ENCODE data around the gene KIFC1. TPM values are rescaled to one million over a fixed set of nuclear protein-coding genes. Genes with fewer than 3 reads are reported as not detected.
A peak's percentile ranks its signal among the peaks of the same experiment; 100 is the strongest.
"Not testable (repeated sequence)": the region's sequence is repeated elsewhere in the genome, so short reads cannot be mapped to it uniquely, and the experiment has no call there.

The KIFC1 gene
- total RNA-seq, 1 experiment from 2014 or later = 73.8 TPM

DNA sequence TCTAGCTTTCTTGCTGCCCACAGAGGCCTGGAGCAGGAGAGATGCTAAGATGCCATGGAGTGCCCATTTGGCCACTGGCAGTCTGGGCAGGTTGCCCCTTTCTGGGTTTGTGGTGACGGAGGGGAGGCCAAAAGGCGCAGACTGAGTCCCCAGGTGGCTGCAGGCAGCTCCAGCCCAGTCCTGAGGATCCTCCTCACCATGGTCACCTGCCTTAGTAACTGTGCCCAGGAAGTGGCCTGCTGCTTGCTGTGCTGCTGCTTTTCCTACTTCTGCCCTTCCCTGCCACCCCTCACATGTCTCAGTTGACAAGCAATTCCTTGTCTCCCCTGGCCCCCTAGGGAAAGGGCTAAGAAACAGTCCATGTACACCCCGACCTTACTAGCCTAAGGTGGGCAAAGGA, 35.3 kb upstream of the KIFC1 start:
- Mint-ChIP-seq H3K27ac (no peak overlapping the region), H3K9me3 (no peaks in the 10 kb centered on the region; a peak in 1 of 5 replicates), H3K4me1 (peaks cover 29 to 37% of the 10 kb centered on the region in 2 experiments), H3K27me3 (ENCODE audit: low read depth) (peaks cover 2% of the 10 kb centered on the region; the same call in 1 of the 2 replicates), H3K36me3 (ENCODE audit: insufficient read depth in 1 of 3, low read depth in 3 of 3) (no peaks in the 10 kb centered on the region), H3K4me3 (no peak overlapping the region)
- no peaks in the 10 kb centered on the region; the same call in 1 of the 2 replicates for H3K4me1 ChIP-seq (ENCODE audit: insufficient read depth, low read length)
- no peak overlapping the region for H2BK20ac ChIP-seq (ENCODE audit: low read depth, low read length, poor library complexity, severe bottlenecking)
- no peak overlapping the region for H4K8ac ChIP-seq (replicated peaks; ENCODE audit: insufficient read length, low read depth, low read length)
- no peak overlapping the region for H3K27ac ChIP-seq (ENCODE audit: insufficient read length, low read depth, low read length)
- no peak overlapping the region for H3K14ac ChIP-seq (ENCODE audit: insufficient read depth, low read length)
- H2BK120ac ChIP-seq (ENCODE audit: low read depth, low read length, poor library complexity, severe bottlenecking) = no peak overlapping the region
- no peak overlapping the region for H2AK5ac ChIP-seq (ENCODE audit: insufficient read length, low read length)
- H3K23me2 ChIP-seq (ENCODE audit: insufficient read length, low read depth, low read length, poor library complexity, severe bottlenecking) = no peaks in the 10 kb centered on the region
- no peak for DNase-seq
- H3K79me1 ChIP-seq (ENCODE audit: insufficient read depth, low read depth, low read length, poor library complexity, severe bottlenecking) = no peaks in the 10 kb centered on the region
- H3K9ac ChIP-seq (ENCODE audit: extremely low read depth, insufficient read length, low read length) = no peak overlapping the region
- no peak overlapping the region for H3T11ph ChIP-seq (ENCODE audit: low read length)
- WGBS (ENCODE audit: extremely low coverage, insufficient read length, low lambda C conversion rate) = no CpG with 5 or more reads among the region's 3 CpGs
- no peak overlapping the region for H4K5ac ChIP-seq (ENCODE audit: insufficient read length, low read depth, low read length)
- no peak overlapping the region for H3K4ac ChIP-seq (ENCODE audit: low read depth, low read length)
- no peak overlapping the region for H2BK12ac ChIP-seq (ENCODE audit: insufficient read length, low read depth, low read length)
- TF ChIP-seq, protein P1, sequence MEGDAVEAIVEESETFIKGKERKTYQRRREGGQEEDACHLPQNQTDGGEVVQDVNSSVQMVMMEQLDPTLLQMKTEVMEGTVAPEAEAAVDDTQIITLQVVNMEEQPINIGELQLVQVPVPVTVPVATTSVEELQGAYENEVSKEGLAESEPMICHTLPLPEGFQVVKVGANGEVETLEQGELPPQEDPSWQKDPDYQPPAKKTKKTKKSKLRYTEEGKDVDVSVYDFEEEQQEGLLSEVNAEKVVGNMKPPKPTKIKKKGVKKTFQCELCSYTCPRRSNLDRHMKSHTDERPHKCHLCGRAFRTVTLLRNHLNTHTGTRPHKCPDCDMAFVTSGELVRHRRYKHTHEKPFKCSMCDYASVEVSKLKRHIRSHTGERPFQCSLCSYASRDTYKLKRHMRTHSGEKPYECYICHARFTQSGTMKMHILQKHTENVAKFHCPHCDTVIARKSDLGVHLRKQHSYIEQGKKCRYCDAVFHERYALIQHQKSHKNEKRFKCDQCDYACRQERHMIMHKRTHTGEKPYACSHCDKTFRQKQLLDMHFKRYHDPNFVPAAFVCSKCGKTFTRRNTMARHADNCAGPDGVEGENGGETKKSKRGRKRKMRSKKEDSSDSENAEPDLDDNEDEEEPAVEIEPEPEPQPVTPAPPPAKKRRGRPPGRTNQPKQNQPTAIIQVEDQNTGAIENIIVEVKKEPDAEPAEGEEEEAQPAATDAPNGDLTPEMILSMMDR (conservative IDR thresholded peaks at IDR 0.05) = no peak
- no peak overlapping the region for H3K23ac ChIP-seq (ENCODE audit: insufficient read length, low read depth, low read length)
- H3K79me2 ChIP-seq (ENCODE audit: insufficient read depth, low read length) = no peaks in the 10 kb centered on the region
- H3K9me3 ChIP-seq (ENCODE audit: control insufficient read depth, low read depth, low read length) = no peaks in the 10 kb centered on the region
- H2BK15ac ChIP-seq (ENCODE audit: low read depth, low read length) = no peak overlapping the region
- no peak overlapping the region for H3K4me2 ChIP-seq (ENCODE audit: insufficient read depth, insufficient read length, low read length)
- no peaks in the 10 kb centered on the region for H3K27me3 ChIP-seq (ENCODE audit: insufficient read depth, low read length)
- H2AFZ ChIP-seq (ENCODE audit: low read length) = no peak overlapping the region
- no peak overlapping the region for H2BK5ac ChIP-seq (ENCODE audit: insufficient read length, low read length)
- no peak overlapping the region for H3K18ac ChIP-seq (ENCODE audit: insufficient read length, low read depth, low read length)
- no peaks in the 10 kb centered on the region for H4K20me1 ChIP-seq (ENCODE audit: control insufficient read depth, insufficient read depth, insufficient read length)
- no peak overlapping the region for H3K56ac ChIP-seq (ENCODE audit: insufficient read length, low read depth, low read length)
- H4K91ac ChIP-seq (ENCODE audit: insufficient read length, low read depth, low read length) = no peak overlapping the region

DNA sequence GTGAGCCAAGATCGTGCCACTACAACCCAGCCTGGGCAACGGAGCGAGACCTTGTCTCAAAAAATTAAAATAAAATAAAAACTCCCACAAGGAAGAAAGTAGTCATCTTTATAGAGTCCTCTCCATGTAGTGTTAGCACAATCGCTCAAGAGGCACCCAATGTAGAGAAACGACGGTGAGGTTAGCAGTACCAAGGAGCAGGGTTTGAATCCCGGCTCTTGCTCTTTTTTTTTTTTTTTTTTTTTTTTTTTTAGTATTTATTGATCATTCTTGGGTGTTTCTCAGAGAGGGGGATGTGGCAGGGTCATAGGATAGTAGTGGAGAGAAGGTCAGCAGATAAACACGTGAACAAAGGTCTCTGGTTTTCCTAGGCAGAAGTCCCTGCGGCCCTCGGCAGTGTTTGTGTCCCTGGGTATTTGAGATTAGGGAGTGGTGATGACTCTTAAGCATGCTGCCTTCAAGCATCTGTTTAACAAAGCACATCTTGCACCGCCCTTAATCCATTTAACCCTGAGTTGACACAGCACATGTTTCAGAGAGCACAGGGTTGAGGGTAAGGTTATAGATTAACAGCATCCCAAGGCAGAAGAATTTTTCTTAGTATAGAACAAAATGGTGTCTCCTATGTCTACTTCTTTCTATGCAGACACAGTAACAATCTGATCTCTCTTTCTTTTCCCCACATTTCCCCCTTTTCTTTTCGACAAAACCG, 34.3 kb upstream of the KIFC1 start:
- H4K20me1 ChIP-seq (ENCODE audit: control insufficient read depth, insufficient read depth, insufficient read length); H3K27me3 Mint-ChIP-seq (ENCODE audit: low read depth); H2AFZ ChIP-seq (ENCODE audit: low read length); H3T11ph ChIP-seq (ENCODE audit: low read length); H3K4me3 Mint-ChIP-seq; H3K23me2 ChIP-seq (ENCODE audit: insufficient read length, low read depth, low read length, poor library complexity, severe bottlenecking); H2BK120ac ChIP-seq (ENCODE audit: low read depth, low read length, poor library complexity, severe bottlenecking); H3K9me3 Mint-ChIP-seq; H3K9ac ChIP-seq (ENCODE audit: extremely low read depth, insufficient read length, low read length); H2BK12ac ChIP-seq (ENCODE audit: insufficient read length, low read depth, low read length); H3K79me1 ChIP-seq (ENCODE audit: insufficient read depth, low read depth, low read length, poor library complexity, severe bottlenecking); H3K4ac ChIP-seq (ENCODE audit: low read depth, low read length); H3K9me3 ChIP-seq (ENCODE audit: control insufficient read depth, low read depth, low read length); H2BK5ac ChIP-seq (ENCODE audit: insufficient read length, low read length); H4K8ac ChIP-seq (replicated peaks; ENCODE audit: insufficient read length, low read depth, low read length); DNase-seq; H4K91ac ChIP-seq (ENCODE audit: insufficient read length, low read depth, low read length); H3K4me1 ChIP-seq (ENCODE audit: insufficient read depth, low read length); H3K23ac ChIP-seq (ENCODE audit: insufficient read length, low read depth, low read length); H3K18ac ChIP-seq (ENCODE audit: insufficient read length, low read depth, low read length); H3K56ac ChIP-seq (ENCODE audit: insufficient read length, low read depth, low read length); H3K27ac ChIP-seq (ENCODE audit: insufficient read length, low read depth, low read length); H2BK20ac ChIP-seq (ENCODE audit: low read depth, low read length, poor library complexity, severe bottlenecking); H3K4me2 ChIP-seq (ENCODE audit: insufficient read depth, insufficient read length, low read length); H4K5ac ChIP-seq (ENCODE audit: insufficient read length, low read depth, low read length); H2BK15ac ChIP-seq (ENCODE audit: low read depth, low read length); H3K27me3 ChIP-seq (ENCODE audit: insufficient read depth, low read length); H3K14ac ChIP-seq (ENCODE audit: insufficient read depth, low read length); H3K36me3 Mint-ChIP-seq (ENCODE audit: insufficient read depth in 1 of 3, low read depth in 3 of 3); H2AK5ac ChIP-seq (ENCODE audit: insufficient read length, low read length); H3K79me2 ChIP-seq (ENCODE audit: insufficient read depth, low read length): not testable (repeated sequence)
- no CpG with 5 or more reads among the region's 13 CpGs for WGBS (ENCODE audit: extremely low coverage, insufficient read length, low lambda C conversion rate)
- Mint-ChIP-seq H3K4me1 (peaks cover 29 to 37% of the 10 kb centered on the region in 2 experiments), H3K27ac (peak overlapping the region in 2 of 3 experiments; percentile 48 to 61; a peak in 4 of 7 replicates)
